Epidermal melanocyte (primary cell): Measurements from ENCODE around the gene MYH7B.

Source experiments
- DNase-seq: peaks from one replicate; pipeline ENCODE4 v3.0.0; 2011; ENCODE audit warnings: low spot score; ENCODE audit not compliant: insufficient read length

The MYH7B gene

GRCh38 chr20:34943808-34944567, 11.7 kb upstream of the MYH7B start:
- DNase-seq, result no peak

- no peak for DNase-seq
Measured at GRCh38 chr20:34945315-34946077, 10.2 kb upstream of the MYH7B start.

- no peak for DNase-seq
Measured at GRCh38 chr20:34946661-34947060, 9.0 kb upstream of the MYH7B start.

GRCh38 chr20:34947336-34947735, 8.3 kb upstream of the MYH7B start:
- DNase-seq, result no peak

GRCh38 chr20:34948030-34948429, 7.6 kb upstream of the MYH7B start:
- DNase-seq, result no peak

- DNase-seq, result no peak
Measured at GRCh38 chr20:34949120-34949519, 6.5 kb upstream of the MYH7B start.

- DNase-seq, result no peak
Measured at GRCh38 chr20:34951252-34951651, 4.4 kb upstream of the MYH7B start.

- no peak for DNase-seq
Measured at GRCh38 chr20:34951652-34952051, 4.0 kb upstream of the MYH7B start.

- no peak for DNase-seq
Measured at GRCh38 chr20:34952671-34953070, 3.0 kb upstream of the MYH7B start.

- no peak for DNase-seq
Measured at GRCh38 chr20:34953960-34954359, 1.7 kb upstream of the MYH7B start.

- DNase-seq, result no peak
Measured at GRCh38 chr20:34954904-34955230, 801 bp upstream of the MYH7B start.

GRCh38 chr20:34956041-34956458, 382 bp downstream of the MYH7B start:
- DNase-seq, result no peak

GRCh38 chr20:34956751-34957472, 1.2 kb downstream of the MYH7B start:
- no peak for DNase-seq

- no peak for DNase-seq
Measured at GRCh38 chr20:34964486-34964885, 8.8 kb downstream of the MYH7B start.

- DNase-seq, result no peak
Measured at GRCh38 chr20:34965051-34965450, 9.4 kb downstream of the MYH7B start.

GRCh38 chr20:34967421-34967820, 11.8 kb downstream of the MYH7B start:
- DNase-seq, result no peak

- DNase-seq, result no peak
Measured at GRCh38 chr20:34968042-34968775, 12.5 kb downstream of the MYH7B start.

- no peak for DNase-seq
Measured at GRCh38 chr20:34970193-34970840, 14.6 kb downstream of the MYH7B start.

- DNase-seq, result no peak
Measured at GRCh38 chr20:34970846-34971560, 15.3 kb downstream of the MYH7B start.

GRCh38 chr20:34971561-34972235, 16.0 kb downstream of the MYH7B start:
- DNase-seq, result no peak
